ENCODE data around the gene TMEM9B. TPM values are rescaled to one million over a fixed set of nuclear protein-coding genes. Genes with fewer than 3 reads are reported as not detected.

The TMEM9B gene
- total RNA-seq, 1 experiment from 2014 or later = 13.6 TPM

- no peaks in the 10 kb centered on the region for H3K79me2 ChIP-seq (ENCODE audit: insufficient read depth, low read length)
- H4K5ac ChIP-seq (ENCODE audit: insufficient read length, low read depth, low read length) = no peak overlapping the region
- H3K27me3 Mint-ChIP-seq (ENCODE audit: low read depth) = peaks cover 1% of the 10 kb centered on the region; the same call in 1 of the 2 replicates
- no peak overlapping the region for H3K56ac ChIP-seq (ENCODE audit: insufficient read length, low read depth, low read length)
- no CpG with 5 or more reads among the region's 5 CpGs for WGBS (ENCODE audit: extremely low coverage, insufficient read length, low lambda C conversion rate)
- TF ChIP-seq CTCF (conservative IDR thresholded peaks at IDR 0.05) = no peak
- peaks cover 15 to 22% (median 18%) of the 10 kb centered on the region in 3 experiments; a peak in 5 of 7 replicates for H3K36me3 Mint-ChIP-seq (ENCODE audit: insufficient read depth in 1 of 3, low read depth in 3 of 3)
- H3K4me1 ChIP-seq (ENCODE audit: insufficient read depth, low read length) = no peaks in the 10 kb centered on the region
- no peak overlapping the region for H3K14ac ChIP-seq (ENCODE audit: insufficient read depth, low read length)
- no peak overlapping the region for H2BK5ac ChIP-seq (ENCODE audit: insufficient read length, low read length)
- no peak overlapping the region for H3K4me2 ChIP-seq (ENCODE audit: insufficient read depth, insufficient read length, low read length)
- H4K91ac ChIP-seq (ENCODE audit: insufficient read length, low read depth, low read length) = no peak overlapping the region
- H2AK5ac ChIP-seq (ENCODE audit: insufficient read length, low read length) = no peak overlapping the region
- no peak overlapping the region for H2BK15ac ChIP-seq (ENCODE audit: low read depth, low read length)
- no peak overlapping the region for H3K18ac ChIP-seq (ENCODE audit: insufficient read length, low read depth, low read length)
- no peak overlapping the region for H3K9ac ChIP-seq (ENCODE audit: extremely low read depth, insufficient read length, low read length)
- no peak for DNase-seq
- H4K20me1 ChIP-seq (ENCODE audit: control insufficient read depth, insufficient read depth, insufficient read length) = no peaks in the 10 kb centered on the region
- no peaks in the 10 kb centered on the region for H3K79me1 ChIP-seq (ENCODE audit: insufficient read depth, low read depth, low read length, poor library complexity, severe bottlenecking)
- no peaks in the 10 kb centered on the region for H3K9me3 ChIP-seq (ENCODE audit: control insufficient read depth, low read depth, low read length)
- H3K23me2 ChIP-seq (ENCODE audit: insufficient read length, low read depth, low read length, poor library complexity, severe bottlenecking) = no peaks in the 10 kb centered on the region
- no peak overlapping the region for H2BK20ac ChIP-seq (ENCODE audit: low read depth, low read length, poor library complexity, severe bottlenecking)
- H3K4me1 Mint-ChIP-seq = peaks cover 0 to 2% of the 10 kb centered on the region in 2 experiments; a peak in 1 of 4 replicates
- no peak overlapping the region for H4K8ac ChIP-seq (replicated peaks; ENCODE audit: insufficient read length, low read depth, low read length)
- H3K9me3 Mint-ChIP-seq = no peaks in the 10 kb centered on the region
- H2BK120ac ChIP-seq (ENCODE audit: low read depth, low read length, poor library complexity, severe bottlenecking) = no peak overlapping the region
- H2BK12ac ChIP-seq (ENCODE audit: insufficient read length, low read depth, low read length) = no peak overlapping the region
- H3K27ac Mint-ChIP-seq = no peak overlapping the region
- H3K27ac ChIP-seq (ENCODE audit: insufficient read length, low read depth, low read length) = no peak overlapping the region
- H3K23ac ChIP-seq (ENCODE audit: insufficient read length, low read depth, low read length) = no peak overlapping the region
- no peak overlapping the region for H3K4ac ChIP-seq (ENCODE audit: low read depth, low read length)
- no peak overlapping the region for H2AFZ ChIP-seq (ENCODE audit: low read length)
- H3K27me3 ChIP-seq (ENCODE audit: insufficient read depth, low read length) = no peaks in the 10 kb centered on the region
- H3K4me3 Mint-ChIP-seq = no peak overlapping the region
- H3T11ph ChIP-seq (ENCODE audit: low read length) = no peak overlapping the region
Observed at GRCh38 chr11:8926236-8926635, 38.0 kb downstream of the TMEM9B start.

All from H9 (cell line).